B cell (primary cell): ENCODE results near the gene ACYP1. TPM values are rescaled to one million over a fixed set of nuclear protein-coding genes. Genes with fewer than 3 reads are reported as not detected.

ENCODE experiments used
- ATAC-seq: fragments of 200-7000 bp; cut with Tn5 transposase; one replicate; pipeline ENCODE4 v1.10.0; 2021; ENCODE audit warnings: low read depth, mild to moderate bottlenecking, moderate number of reproducible peaks, moderate library complexity
- CTCF ChIA-PET: fragments of 350-600 bp; sonication (Branson Sonifier 250); formaldehyde crosslinking; loops from one replicate; lab custom pipeline; 2021; ENCODE audit warnings: antibody characterized with exemption, inconsistent platforms; lab: Charles Lee
- POLR2A ChIA-PET: fragments of 350-600 bp; sonication (Branson Sonifier 250); formaldehyde crosslinking; loops from one replicate; lab custom pipeline; 2021; ENCODE audit warnings: antibody characterized with exemption; lab: Charles Lee
- DNase-seq: peaks from one replicate; pipeline ENCODE4 v3.0.0; 2013
- H2AFZ ChIP-seq: 2 replicates; pipeline ENCODE4 v1.6.1; 2012; ENCODE audit warnings: mild to moderate bottlenecking, low read depth, low read length; ENCODE audit not compliant: insufficient read depth, poor library complexity, severe bottlenecking
- H3K27ac ChIP-seq, 2 donors: 1 replicate in 1 of 2; 2 replicates in 1 of 2; pipeline ENCODE4 v1.5.1; 2012 to 2013; ENCODE audit warnings: low read length in 2 of 2, mild to moderate bottlenecking in 2 of 2, moderate library complexity in 1 of 2
- H3K27me3 ChIP-seq, 4 experiments: fragments of 200-600 bp in 1 of 4; sonication (generic) in 1 of 4; replicated peaks in 1 of 4; 1 replicate in 2 of 4; 2 replicates in 2 of 4; pipeline versions ENCODE4 v1.6.1 to v1.7.0; 2013 to 2016; ENCODE audit warnings: low read length in 3 of 4, mild to moderate bottlenecking in 2 of 4, mixed read lengths in 1 of 4, moderate library complexity in 1 of 4; ENCODE audit not compliant: insufficient read depth in 4 of 4, control insufficient read depth in 3 of 4; ENCODE audit errors: control extremely low read depth in 1 of 4
- H3K36me3 ChIP-seq, 2 experiments: replicated peaks in 1 of 2; 1 replicate in 1 of 2; 2 replicates in 1 of 2; pipeline versions ENCODE4 v1.6.1 to v1.7.1; 2013; ENCODE audit warnings: low read length in 1 of 2; ENCODE audit not compliant: insufficient read depth in 2 of 2, control insufficient read depth in 1 of 2; ENCODE audit errors: control extremely low read depth in 1 of 2, extremely low read depth in 1 of 2
- H3K4me1 ChIP-seq, 2 donors: fragments of 200-600 bp in 1 of 2; sonication (generic) in 1 of 2; 1 replicate in 1 of 2; 2 replicates in 1 of 2; pipeline versions ENCODE4 v1.5.1 to v1.6.1; 2013 to 2017; ENCODE audit warnings: low read length in 2 of 2; ENCODE audit not compliant: control insufficient read depth in 2 of 2, insufficient read depth in 2 of 2
- H3K4me2 ChIP-seq: replicated peaks from 2 replicates; pipeline ENCODE3; 2012; ENCODE audit warnings: mild to moderate bottlenecking, low read depth, low read length; ENCODE audit not compliant: poor library complexity, severe bottlenecking
- H3K4me3 ChIP-seq, 5 experiments: fragments of 200-600 bp in 1 of 5; sonication (generic) in 1 of 5; 1 replicate in 3 of 5; 2 replicates in 2 of 5; pipeline versions ENCODE4 v1.5.1 to v1.7.0; 2011 to 2016; ENCODE audit warnings: low read length in 4 of 5, mild to moderate bottlenecking in 4 of 5, low read depth in 2 of 5, control low read depth in 1 of 5, moderate library complexity in 1 of 5; ENCODE audit not compliant: insufficient read depth in 1 of 5; ENCODE audit errors: control extremely low read depth in 1 of 5, extremely low read depth in 1 of 5
- H3K79me2 ChIP-seq: fragments of 200-600 bp; sonication (generic); one replicate; pipeline ENCODE4 v1.6.0; 2016; ENCODE audit warnings: low read length; ENCODE audit not compliant: control insufficient read depth, insufficient read depth
- H3K9ac ChIP-seq: fragments of 200-600 bp; sonication (generic); 2 replicates; pipeline ENCODE4 v1.6.1; 2017; ENCODE audit warnings: mild to moderate bottlenecking, low read length, moderate library complexity
- H3K9me3 ChIP-seq, 3 donors: one replicate each; pipeline versions ENCODE4 v1.6.1 to v1.7.1; 2013; ENCODE audit warnings: low read length in 2 of 3; ENCODE audit not compliant: control insufficient read depth in 2 of 3, insufficient read depth in 1 of 3; ENCODE audit errors: control extremely low read depth in 1 of 3
- H4K20me1 ChIP-seq: 2 replicates; pipeline ENCODE4 v1.6.0; 2012; ENCODE audit warnings: mild to moderate bottlenecking, low read length; ENCODE audit not compliant: insufficient read depth, control insufficient read depth, poor library complexity, severe bottlenecking
- H3K27ac Mint-ChIP-seq: one replicate; pipeline ENCODE4 v1.8.0; 2021; ENCODE audit warnings: mixed read lengths
- H3K27me3 Mint-ChIP-seq: one replicate; pipeline ENCODE4 v1.8.0; 2021; ENCODE audit warnings: mixed read lengths
- H3K4me1 Mint-ChIP-seq: one replicate; pipeline ENCODE4 v1.8.0; 2021; ENCODE audit warnings: mixed read lengths
- H3K4me3 Mint-ChIP-seq: one replicate; pipeline ENCODE4 v1.8.0; 2021; ENCODE audit warnings: mixed read lengths
- H3K9me3 Mint-ChIP-seq: one replicate; pipeline ENCODE4 v1.8.0; 2022; ENCODE audit warnings: mixed read lengths; ENCODE audit not compliant: insufficient read depth
- CTCF ChIP-seq: fragments of 200-600 bp; IDR thresholded peaks from one replicate; pipeline ENCODE4 v1.8.0; 2022; ENCODE audit warnings: antibody characterized with exemption, mild to moderate bottlenecking
- EZH2 ChIP-seq: IDR thresholded peaks from 2 replicates; pipeline ENCODE4 v1.6.1; 2012; ENCODE audit warnings: borderline replicate concordance, low read depth, mild to moderate bottlenecking, moderate library complexity, low read length; ENCODE audit not compliant: insufficient read depth, poor library complexity, severe bottlenecking
- WGBS: methylation state at CpG from one replicate; pipeline ENCODE4 v1.1.5; 2013; ENCODE audit warnings: missing lambda C conversion rate; ENCODE audit not compliant: insufficient coverage; 5-methylcytosine and 5-hydroxymethylcytosine counted together
- intact Hi-C: fragments of 100-400 bp; cut with micrococcal nuclease; formaldehyde crosslinking; loops from one replicate; pipeline ENCODE4 v1.10.0; 2022
- polyA plus RNA-seq: library from polyadenylated mRNA; depleted of rRNA; stranded (reverse); fragments of >200 nt; gene quantifications from 2 replicates; pipeline ENCODE4 v1.2.3, GENCODE V29; 2012
- total RNA-seq, 2 donors: library from RNA; stranded (reverse); fragments of 120-200 nt in 1 of 2; gene quantifications; 1 replicate in 1 of 2; 2 replicates in 1 of 2; pipeline versions ENCODE4 v1.2.3 to v1.2.4, GENCODE V29; 2013 to 2022

Gene ACYP1
- total and polyA plus RNA-seq, 2 donors (not counting 1 experiment from before 2014, with no cell fraction given): 38.3 to 46.7 TPM

- no peak overlapping the region for H3K4me3 Mint-ChIP-seq
- ChIA-PET POLR2A (no interaction called here), CTCF (no interaction called here)
- H3K4me1 ChIP-seq: no peaks in the 10 kb centered on the region
- H3K4me2 ChIP-seq: no peak overlapping the region
- no peak overlapping the region for H2AFZ ChIP-seq
- no peak overlapping the region for H3K27ac ChIP-seq
- no peaks in the 10 kb centered on the region for H4K20me1 ChIP-seq
- peaks cover 0 to 10% of the 10 kb centered on the region in 2 experiments for H3K36me3 ChIP-seq
- H3K4me1 Mint-ChIP-seq: peaks cover 12% of the 10 kb centered on the region
- intact Hi-C loops: no loop called here
- DNase-seq (no peak), ATAC-seq (no peak)
- no peaks in the 10 kb centered on the region for H3K27me3 Mint-ChIP-seq
- no peak overlapping the region for H3K9ac ChIP-seq
- no peak overlapping the region for H3K4me3 ChIP-seq
- no peaks in the 10 kb centered on the region for H3K9me3 ChIP-seq
- H3K27me3 ChIP-seq: no peaks in the 10 kb centered on the region
- H3K27ac Mint-ChIP-seq: no peak overlapping the region
- H3K79me2 ChIP-seq: peaks cover 8% of the 10 kb centered on the region
- WGBS: 73% methylated on average over 6 of the region's 8 CpGs
- H3K9me3 Mint-ChIP-seq: no peaks in the 10 kb centered on the region
- TF ChIP-seq CTCF (no peak), EZH2 (no peak)
These were observed 19.1 kb downstream of the ACYP1 start for GRCh38 chr14:75044752-75045151.

- no peaks in the 10 kb centered on the region for H3K27me3 ChIP-seq
- no CpG with 5 or more reads among the region's 2 CpGs for WGBS
- H3K27ac ChIP-seq: no peak overlapping the region
- Mint-ChIP-seq H3K27ac (no peak overlapping the region), H3K27me3 (no peaks in the 10 kb centered on the region), H3K4me1 (peaks cover 12% of the 10 kb centered on the region), H3K4me3 (no peak overlapping the region), H3K9me3 (no peaks in the 10 kb centered on the region)
- H3K9me3 ChIP-seq: no peaks in the 10 kb centered on the region
- peaks cover 0 to 10% of the 10 kb centered on the region in 2 experiments for H3K36me3 ChIP-seq
- ChIA-PET POLR2A (no interaction called here), CTCF (no interaction called here)
- no peaks in the 10 kb centered on the region for H4K20me1 ChIP-seq
- H3K4me1 ChIP-seq: no peaks in the 10 kb centered on the region
- H3K4me3 ChIP-seq: no peak overlapping the region
- no peak overlapping the region for H3K9ac ChIP-seq
- H2AFZ ChIP-seq: no peak overlapping the region
- ATAC-seq (no peak), DNase-seq (no peak)
- TF ChIP-seq CTCF (no peak), EZH2 (no peak)
- H3K4me2 ChIP-seq: no peak overlapping the region
- H3K79me2 ChIP-seq: peaks cover 8% of the 10 kb centered on the region
- intact Hi-C loops: no loop called here
These were observed 19.5 kb downstream of the ACYP1 start for GRCh38 chr14:75044322-75044721.
